C4-2B (cell line): ENCODE data around the gene DHRS3.

ENCODE experiments used
- ZFX ChIP-seq: fragments of 450-650 bp; IDR thresholded peaks from 2 replicates; pipeline ENCODE4 v1.6.1; 2017
- TF ChIP-seq, protein P1 (sequence below): fragments of 450-650 bp; conservative IDR thresholded peaks from 2 replicates; pipeline ENCODE4 v1.5.1; 2017; ENCODE audit warnings: mild to moderate bottlenecking

DNA sequence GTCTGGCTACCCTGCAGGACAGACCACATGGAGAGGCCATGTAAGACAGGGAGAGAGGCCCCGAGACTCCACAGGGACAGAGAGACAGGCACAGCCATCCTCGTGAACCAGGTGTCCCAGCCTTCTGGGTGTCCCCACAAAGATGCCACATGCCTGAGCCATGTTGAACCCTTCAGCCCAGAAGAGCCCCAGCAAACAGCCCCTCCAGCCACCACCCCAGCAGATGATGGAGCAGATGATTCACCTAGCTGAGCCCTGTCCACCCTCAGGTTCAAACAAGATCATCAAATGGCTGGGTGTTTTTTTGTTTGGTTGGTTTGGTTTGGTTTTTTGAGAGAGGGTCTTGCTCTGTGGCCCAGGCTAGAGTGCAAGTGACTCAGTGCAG, 78.7 kb downstream of the DHRS3 start:
- TF ChIP-seq, protein P1, sequence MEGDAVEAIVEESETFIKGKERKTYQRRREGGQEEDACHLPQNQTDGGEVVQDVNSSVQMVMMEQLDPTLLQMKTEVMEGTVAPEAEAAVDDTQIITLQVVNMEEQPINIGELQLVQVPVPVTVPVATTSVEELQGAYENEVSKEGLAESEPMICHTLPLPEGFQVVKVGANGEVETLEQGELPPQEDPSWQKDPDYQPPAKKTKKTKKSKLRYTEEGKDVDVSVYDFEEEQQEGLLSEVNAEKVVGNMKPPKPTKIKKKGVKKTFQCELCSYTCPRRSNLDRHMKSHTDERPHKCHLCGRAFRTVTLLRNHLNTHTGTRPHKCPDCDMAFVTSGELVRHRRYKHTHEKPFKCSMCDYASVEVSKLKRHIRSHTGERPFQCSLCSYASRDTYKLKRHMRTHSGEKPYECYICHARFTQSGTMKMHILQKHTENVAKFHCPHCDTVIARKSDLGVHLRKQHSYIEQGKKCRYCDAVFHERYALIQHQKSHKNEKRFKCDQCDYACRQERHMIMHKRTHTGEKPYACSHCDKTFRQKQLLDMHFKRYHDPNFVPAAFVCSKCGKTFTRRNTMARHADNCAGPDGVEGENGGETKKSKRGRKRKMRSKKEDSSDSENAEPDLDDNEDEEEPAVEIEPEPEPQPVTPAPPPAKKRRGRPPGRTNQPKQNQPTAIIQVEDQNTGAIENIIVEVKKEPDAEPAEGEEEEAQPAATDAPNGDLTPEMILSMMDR = no peak
- TF ChIP-seq ZFX = no peak
